HepG2 (cell line): ENCODE data around the gene TCFL5. TPM values are rescaled to one million over a fixed set of nuclear protein-coding genes. Genes with fewer than 3 reads are reported as not detected.

Source experiments
- ATRX ChIP-seq: sonication (generic); formaldehyde crosslinking; IDR thresholded peaks from 2 replicates; pipeline ENCODE4 v1.4.0; 2020; ENCODE audit warnings: missing genetic modification reagents, borderline replicate concordance
- CHCHD3 ChIP-seq: sonication (generic); formaldehyde crosslinking; IDR thresholded peaks from 2 replicates; pipeline ENCODE4 v1.8.0; 2022; ENCODE audit warnings: mild to moderate bottlenecking, missing genetic modification reagents, moderate library complexity
- FOXA3 ChIP-seq: IDR thresholded peaks from 2 replicates; pipeline ENCODE4 v1.6.1; 2016; ENCODE audit warnings: missing genetic modification reagents, missing compliant biosample characterization
- FOXC1 ChIP-seq: sonication (generic); formaldehyde crosslinking; IDR thresholded peaks from 2 replicates; pipeline ENCODE4 v1.8.0; 2022; ENCODE audit warnings: mild to moderate bottlenecking, missing genetic modification reagents, borderline replicate concordance
- GMEB1 ChIP-seq: sonication (generic); formaldehyde crosslinking; IDR thresholded peaks from 2 replicates; pipeline ENCODE4 v1.5.1; 2020; ENCODE audit warnings: missing genetic modification reagents, mild to moderate bottlenecking, borderline replicate concordance
- HNF4G ChIP-seq, 2 experiments: sonication (generic) in 1 of 2; formaldehyde crosslinking in 1 of 2; IDR thresholded peaks; 2 replicates each; pipeline versions ENCODE4 v1.4.0 to v1.6.1; 2011 to 2020; ENCODE audit warnings: borderline replicate concordance in 2 of 2, low read depth in 2 of 2, mild to moderate bottlenecking in 2 of 2, low read length in 1 of 2, missing genetic modification reagents in 1 of 2, moderate library complexity in 1 of 2
- IKZF5 ChIP-seq: IDR thresholded peaks from 2 replicates; pipeline ENCODE4 v1.6.1; 2018; ENCODE audit warnings: missing genetic modification reagents, mild to moderate bottlenecking, missing compliant biosample characterization
- KDM5B ChIP-seq: sonication (generic); formaldehyde crosslinking; IDR thresholded peaks from 2 replicates; pipeline ENCODE4 v1.4.0; 2020; ENCODE audit warnings: missing genetic modification reagents, mild to moderate bottlenecking, borderline replicate concordance
- MLXIP ChIP-seq: sonication (generic); formaldehyde crosslinking; IDR thresholded peaks from 2 replicates; pipeline ENCODE4 v1.9.0; 2021; ENCODE audit warnings: missing genetic modification reagents, borderline replicate concordance
- RCOR2 ChIP-seq: IDR thresholded peaks from 2 replicates; pipeline ENCODE4 v1.6.1; 2016; ENCODE audit warnings: missing biosample characterization, missing genetic modification reagents
- SNAPC2 ChIP-seq: sonication (generic); formaldehyde crosslinking; IDR thresholded peaks from 2 replicates; pipeline ENCODE4 v1.8.1; 2022; ENCODE audit warnings: mild to moderate bottlenecking, missing genetic modification reagents
- TBL1XR1 ChIP-seq: fragments of 150-350 bp; IDR thresholded peaks from 2 replicates; pipeline ENCODE4 v1.6.1; 2014; ENCODE audit warnings: borderline replicate concordance, low read length; ENCODE audit not compliant: partially characterized antibody
- TFAP4 ChIP-seq: sonication (generic); IDR thresholded peaks from 2 replicates; pipeline ENCODE4 v1.6.1; 2016; ENCODE audit warnings: low read depth, borderline replicate concordance
- ZBTB46 ChIP-seq: sonication (generic); formaldehyde crosslinking; IDR thresholded peaks from 2 replicates; pipeline ENCODE4 v1.4.0; 2020; ENCODE audit warnings: mild to moderate bottlenecking, missing genetic modification reagents, borderline replicate concordance
- ZKSCAN8 ChIP-seq: IDR thresholded peaks from 2 replicates; pipeline ENCODE4 v1.6.1; 2016; ENCODE audit warnings: borderline replicate concordance, missing genetic modification reagents, missing compliant biosample characterization
- ZNF3 ChIP-seq: IDR thresholded peaks from 2 replicates; pipeline ENCODE4 v1.7.0; 2017; ENCODE audit warnings: inconsistent platforms
- ZNF792 ChIP-seq: IDR thresholded peaks from 2 replicates; pipeline ENCODE4 v1.6.1; 2016
- ZNF883 ChIP-seq: sonication (generic); formaldehyde crosslinking; IDR thresholded peaks from 2 replicates; pipeline ENCODE4 v1.5.1; 2020; ENCODE audit warnings: mild to moderate bottlenecking, missing genetic modification reagents; ENCODE audit errors: not compliant biosample characterization
- ZSCAN5A ChIP-seq: sonication (generic); formaldehyde crosslinking; IDR thresholded peaks from 2 replicates; pipeline ENCODE4 v1.8.0; 2022; ENCODE audit warnings: mild to moderate bottlenecking, missing genetic modification reagents, borderline replicate concordance
- polyA plus RNA-seq, 8 experiments: library from polyadenylated mRNA; depleted of rRNA in 3 of 8; stranded (reverse) in 7 of 8; unstranded in 1 of 8; fragments of >200 nt; fragmentation: Illumina TruSeq in 4 of 8; extraction: Trizol in 4 of 8; gene quantifications; 2 replicates each; pipeline versions ENCODE4 v1.2.1 to v1.2.3, GENCODE V29; 2011 to 2016; ENCODE audit warnings: low read depth in 4 of 8, missing spikeins in 1 of 8, mixed read lengths in 1 of 8; ENCODE audit not compliant: insufficient read depth in 1 of 8
- total RNA-seq, 5 experiments: library from RNA; depleted of rRNA; stranded (reverse); fragments of >200 nt; fragmentation: Illumina TruSeq; extraction: Trizol; gene quantifications; 2 replicates each; pipeline ENCODE4 v1.2.3, GENCODE V29; 2016; ENCODE audit warnings: low read depth in 1 of 5

Gene TCFL5
- total and polyA plus RNA-seq, 2 of the 13 experiments (the other 11 are each of a cell fraction or from before 2014, with no cell fraction given): 14.8 to 20.0 TPM

- peak; percentile 42; the same call in 1 of the 2 replicates for TF ChIP-seq GMEB1
- TF ChIP-seq ZNF792 (CRISPR knock-in tag): no peak
- no peak for TF ChIP-seq ZSCAN5A (CRISPR knock-in tag)
- TF ChIP-seq FOXC1 (CRISPR knock-in tag): 0 out of 2 replicates have a peak, but pooled peaks have one; percentile 7
- no peak for TF ChIP-seq ZBTB46 (CRISPR knock-in tag)
- TF ChIP-seq TBL1XR1: no peak
- TF ChIP-seq IKZF5: peak; percentile 12; the same call in 1 of the 2 replicates
- no peak for TF ChIP-seq CHCHD3
- TF ChIP-seq FOXA3: no peak
- TF ChIP-seq ATRX (CRISPR knock-in tag): no peak
- TF ChIP-seq ZKSCAN8 (CRISPR knock-in tag): no peak
- no peak for TF ChIP-seq KDM5B (CRISPR knock-in tag)
- peak; percentile 21; the same call in 1 of the 2 replicates for TF ChIP-seq TFAP4
- TF ChIP-seq RCOR2 (CRISPR knock-in tag): no peak
- TF ChIP-seq MLXIP (CRISPR knock-in tag): no peak
- no peak for TF ChIP-seq ZNF3 (CRISPR knock-in tag)
- no peak for TF ChIP-seq SNAPC2 (CRISPR knock-in tag)
- no peak for TF ChIP-seq HNF4G (IDR thresholded peaks at IDR 0.05; ENCODE audit: borderline replicate concordance, low read depth, low read length)
- TF ChIP-seq HNF4G (CRISPR knock-in tag; IDR thresholded peaks at IDR 0.05; ENCODE audit: borderline replicate concordance, low read depth): no peak
- TF ChIP-seq ZNF883 (CRISPR knock-in tag): peak; percentile 50
Measured at GRCh38 chr20:62804021-62804626, 57.5 kb downstream of the TCFL5 start (continued).
